NCI-H2227 (cell line): Measurements from ENCODE around the gene CPT1C.
A peak's percentile ranks its signal among the peaks of the same experiment; 100 is the strongest.

Experiments
- DNase-seq: peaks from one replicate; lab custom pipeline; 2025; ENCODE audit not compliant: unreplicated experiment; lab: John Stamatoyannopoulos, UW

The CPT1C gene

DNA sequence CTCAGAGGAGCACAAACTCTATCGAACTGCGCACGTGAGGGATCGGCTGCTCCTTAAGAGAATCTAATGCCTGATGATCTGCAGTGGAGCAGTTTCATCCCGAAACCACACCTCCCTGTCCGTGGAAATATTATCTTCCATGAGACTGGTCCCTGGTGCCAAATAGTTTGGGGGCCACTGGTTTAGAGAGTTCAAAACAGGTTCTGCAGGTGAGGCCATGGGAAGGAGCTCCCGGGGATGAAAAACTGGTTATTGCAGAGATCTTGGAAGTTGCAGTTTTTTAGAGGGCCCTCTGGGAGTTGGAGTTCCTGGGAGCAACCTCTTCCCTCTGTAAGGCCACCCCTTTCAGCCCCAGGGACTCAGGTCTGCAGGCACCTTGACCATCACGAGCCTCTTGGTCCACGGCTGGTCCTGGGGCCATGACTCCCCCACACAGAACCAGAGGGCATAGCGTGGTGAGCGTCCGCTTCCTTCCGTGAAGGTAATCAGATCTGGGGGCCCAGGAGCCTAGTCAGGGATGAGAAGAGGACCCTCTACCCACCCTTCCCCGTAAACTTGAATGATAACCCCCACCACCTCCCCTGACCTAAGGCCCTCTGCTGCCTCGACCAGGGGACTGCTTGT is 30.5 kb upstream of the CPT1C start:
- no peak for DNase-seq

DNA sequence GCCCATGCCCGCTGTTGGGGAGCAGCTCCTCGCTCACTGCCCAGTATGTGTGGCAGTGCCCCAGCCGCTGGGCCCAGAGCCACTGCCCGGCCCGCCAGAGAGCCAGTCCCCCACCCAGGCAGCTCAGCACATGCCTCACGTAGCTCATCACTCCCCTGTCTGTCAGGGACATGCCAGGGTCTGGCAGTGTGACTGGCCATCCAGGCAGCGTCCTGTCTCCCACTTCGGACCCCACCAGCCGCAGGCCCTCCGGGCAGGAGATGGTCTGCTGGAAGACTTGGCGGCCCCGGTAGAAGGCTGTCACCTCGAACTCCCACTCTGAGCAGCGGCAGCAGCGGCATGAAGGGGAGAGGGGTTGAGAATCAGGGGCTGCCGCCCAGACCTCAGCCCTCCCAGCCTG is 28.9 kb upstream of the CPT1C start:
- DNase-seq: no peak

DNA sequence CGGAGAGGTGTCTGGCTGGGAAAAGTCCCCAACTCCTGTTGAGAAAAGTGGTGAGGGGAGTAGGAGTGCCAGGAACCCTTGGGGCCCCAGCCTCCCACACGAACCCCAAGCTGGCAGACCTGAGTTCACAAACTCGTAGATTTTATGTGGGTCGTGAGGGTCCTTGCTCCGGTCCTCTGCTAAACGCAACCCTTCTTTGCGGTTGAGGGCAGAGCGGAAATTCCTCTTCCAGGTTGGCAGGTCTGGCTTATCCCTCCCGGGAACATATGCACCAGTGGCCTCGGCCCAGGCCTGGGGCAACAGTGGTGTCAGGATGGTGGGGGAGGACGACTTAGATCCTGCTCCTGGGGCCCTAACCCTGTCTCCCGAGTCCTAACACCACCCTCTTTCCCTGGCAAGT is 27.7 kb upstream of the CPT1C start:
- no peak for DNase-seq

DNA sequence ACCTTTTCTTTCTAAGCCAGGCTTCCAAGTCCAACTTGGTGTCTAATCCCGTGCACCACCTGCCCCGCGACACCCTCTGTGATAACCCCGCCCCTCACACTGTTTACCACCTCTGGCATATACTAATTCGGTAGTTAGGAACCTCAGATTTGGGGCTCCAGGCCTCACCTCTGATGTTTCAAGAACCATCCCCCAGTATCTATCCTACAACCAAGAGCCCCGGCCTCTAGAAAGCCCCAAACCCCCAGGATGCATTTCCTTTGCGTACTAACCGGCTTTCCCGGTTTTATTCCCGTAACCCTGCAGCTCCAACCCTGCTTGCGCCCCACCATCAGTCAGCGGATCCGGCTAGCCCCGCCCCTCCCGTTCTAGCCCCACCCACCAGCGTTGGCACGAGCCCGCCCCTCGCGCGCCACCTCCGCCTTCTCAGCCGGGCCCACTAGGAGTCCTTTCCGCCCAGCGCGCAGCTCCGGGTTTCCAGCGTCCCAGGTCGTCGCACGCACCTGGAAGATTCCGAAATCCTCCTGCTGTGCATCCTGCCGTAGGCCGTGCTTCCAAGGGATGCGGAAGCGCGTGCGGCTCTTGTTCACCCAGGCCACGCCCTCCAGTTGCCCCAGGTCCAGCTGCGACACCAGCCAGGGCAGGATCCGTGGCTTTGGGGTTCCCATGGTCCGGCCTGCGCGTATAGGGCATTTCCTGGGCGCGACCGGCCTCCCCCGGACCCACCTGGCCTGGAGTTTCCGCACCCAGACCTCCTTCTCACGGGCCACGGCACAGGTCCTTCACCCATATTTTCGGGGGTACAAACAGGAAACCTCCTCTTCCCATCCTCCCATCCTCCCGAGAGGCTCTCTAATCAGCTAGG is 26.5 kb upstream of the CPT1C start:
- peak; percentile 80 for DNase-seq

DNA sequence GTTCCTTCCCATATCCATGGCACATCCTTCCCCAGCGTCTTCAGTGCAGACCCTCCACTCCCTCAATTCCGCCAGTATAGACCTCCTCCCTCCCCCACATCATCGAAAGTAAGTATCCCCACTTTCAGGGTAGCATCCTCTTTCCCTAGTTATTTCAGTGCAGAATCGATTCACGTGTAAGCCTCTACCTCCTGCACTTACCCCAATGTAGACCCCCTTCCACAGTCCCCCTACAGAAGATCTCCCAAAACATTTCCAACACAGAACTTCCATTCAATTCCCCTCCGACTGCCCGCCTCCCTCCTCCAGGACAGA is 25.9 kb upstream of the CPT1C start:
- no peak for DNase-seq

DNA sequence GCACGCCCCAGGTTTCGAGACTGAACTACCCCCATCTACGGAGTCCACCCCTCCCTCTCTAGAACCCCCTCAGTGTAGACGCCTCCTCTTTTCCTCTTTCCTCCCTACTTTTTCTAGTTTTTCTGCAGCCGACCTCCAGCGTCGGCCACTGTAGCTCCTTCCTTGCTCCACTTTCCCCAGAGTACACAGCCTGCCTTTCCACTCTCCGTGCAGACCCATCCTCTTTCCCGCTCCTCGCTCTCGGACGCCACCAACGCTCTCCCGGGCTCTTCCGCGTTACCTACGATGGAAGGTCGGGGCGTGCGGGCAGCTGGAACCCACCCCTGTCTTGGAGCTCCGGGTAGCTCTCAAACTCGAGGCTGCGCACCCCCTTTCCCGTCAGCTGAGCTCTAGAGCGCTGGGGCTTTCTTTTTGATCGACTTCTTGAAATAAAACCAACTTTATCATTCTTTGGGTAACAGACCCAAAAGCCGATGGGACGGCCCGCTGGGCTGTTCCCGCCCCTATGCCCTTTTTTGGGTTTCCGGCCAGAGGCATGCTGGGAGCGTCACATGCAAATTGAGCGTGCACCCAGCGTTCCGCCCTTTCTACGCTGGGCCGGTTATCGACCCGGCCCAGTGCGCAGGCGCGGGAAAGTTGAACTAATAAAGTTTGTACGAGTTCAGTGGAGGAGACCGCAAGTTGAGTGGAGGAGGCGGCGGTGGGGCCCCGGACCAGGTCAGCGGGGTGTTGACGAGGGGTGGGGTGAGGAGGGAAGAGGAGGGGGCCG is 25.4 kb upstream of the CPT1C start, which contains the start of the genes BCL2L12 and IRF3:
TSS of gene BCL2L12 (plus strand) at position 583 of the 769 bp plus-strand sequence. CDS start 760 bp downstream, outside the sequence.
TSS of gene IRF3 (minus strand) at position 507 of the 769 bp plus-strand sequence. CDS start 1,019 bp downstream, outside the sequence.
- DNase-seq: peak; percentile 91

DNA sequence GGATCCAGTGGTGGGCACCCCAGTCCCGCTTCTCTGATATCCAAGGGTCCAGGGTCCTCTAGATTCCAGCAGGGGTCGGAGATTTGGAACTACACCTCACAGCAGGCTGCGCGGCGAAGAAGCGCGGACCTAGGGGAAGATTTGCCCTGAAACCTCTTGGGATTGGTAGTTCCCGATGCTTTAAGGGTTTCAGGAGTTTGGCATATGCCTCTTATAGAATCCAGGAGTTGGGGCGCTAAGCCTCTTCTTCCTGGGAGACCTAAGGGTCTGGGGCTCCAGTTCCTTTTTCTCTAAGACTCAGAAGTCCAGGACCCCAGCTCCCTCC is 24.8 kb upstream of the CPT1C start:
- DNase-seq: no peak

DNA sequence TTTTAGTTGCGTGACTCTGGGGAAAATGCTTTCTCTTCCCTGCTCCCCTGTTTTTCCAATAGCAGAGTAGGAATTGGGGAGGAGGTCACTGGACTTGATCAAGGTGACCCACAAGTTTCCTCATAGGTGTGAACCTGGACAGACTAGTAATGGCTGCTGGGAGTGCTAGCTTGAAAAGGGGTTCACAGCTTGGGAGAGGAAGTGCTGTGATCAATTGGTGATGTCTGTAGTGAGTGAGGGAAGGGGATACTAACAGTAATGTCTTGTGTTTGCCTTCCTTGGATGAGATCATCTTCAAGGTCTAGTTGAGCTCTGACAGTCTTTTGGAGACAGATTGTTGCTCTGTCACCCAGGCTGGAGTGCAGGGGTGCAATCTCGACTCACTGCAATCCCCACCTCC is 23.4 kb upstream of the CPT1C start:
- no peak for DNase-seq

DNA sequence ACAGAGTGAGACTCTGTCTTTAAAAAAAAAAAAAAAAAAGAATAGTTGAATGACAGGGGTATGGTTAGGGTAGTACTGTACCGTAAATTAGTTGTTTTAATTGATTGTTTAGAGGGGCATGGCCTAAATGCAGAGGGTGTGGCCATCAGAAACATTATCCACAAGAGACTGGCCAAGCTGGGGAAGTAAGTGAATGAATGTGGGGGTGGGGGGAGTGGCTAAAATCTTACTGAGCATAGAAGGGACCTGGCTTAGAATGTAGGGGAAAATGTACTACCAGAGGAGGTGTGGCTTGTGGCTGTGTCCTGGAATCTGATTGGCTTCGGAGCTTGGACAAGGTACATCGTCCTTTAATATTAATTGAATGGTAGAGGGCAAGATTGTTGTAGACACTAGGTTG is 21.4 kb upstream of the CPT1C start:
- DNase-seq: no peak

DNA sequence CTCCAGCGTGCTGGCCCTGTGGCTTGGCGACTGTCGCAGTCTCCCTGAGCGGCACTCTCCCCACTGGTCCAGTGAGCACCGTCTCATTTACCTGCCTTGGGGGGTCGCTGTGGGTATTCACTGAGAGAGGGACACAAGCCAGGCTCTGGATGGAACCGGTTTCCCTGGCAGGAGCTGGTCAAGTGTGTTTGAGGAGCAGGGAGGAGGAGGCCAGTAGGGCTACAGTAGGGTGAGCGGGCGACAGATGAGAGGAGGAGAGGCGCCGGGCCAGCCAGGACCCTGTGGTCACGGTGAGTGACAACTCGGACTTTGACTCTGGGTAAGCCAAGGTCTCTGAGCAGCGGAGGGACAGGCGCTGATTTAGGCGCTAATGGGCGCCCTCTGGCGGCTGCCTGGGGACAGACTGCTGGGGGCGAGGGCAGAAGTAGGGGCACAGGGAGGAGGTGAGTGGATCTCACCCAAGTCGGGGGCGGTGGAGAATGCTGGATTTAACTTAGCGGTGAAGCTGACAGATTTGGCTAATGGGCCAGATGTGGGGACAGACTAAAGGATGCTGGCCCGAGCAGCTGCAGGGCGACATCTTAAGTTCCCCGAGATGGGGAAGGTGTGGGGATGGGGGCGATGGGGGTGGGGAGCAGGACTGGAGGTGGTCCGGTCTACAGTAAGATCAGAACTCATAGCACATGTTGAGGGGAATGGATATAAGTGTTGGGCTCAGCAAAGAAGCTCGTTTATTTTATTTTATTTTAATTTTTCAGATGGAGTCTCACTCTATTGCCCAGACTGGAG is 18.6 kb upstream of the CPT1C start:
- peak; percentile 78 for DNase-seq

DNA sequence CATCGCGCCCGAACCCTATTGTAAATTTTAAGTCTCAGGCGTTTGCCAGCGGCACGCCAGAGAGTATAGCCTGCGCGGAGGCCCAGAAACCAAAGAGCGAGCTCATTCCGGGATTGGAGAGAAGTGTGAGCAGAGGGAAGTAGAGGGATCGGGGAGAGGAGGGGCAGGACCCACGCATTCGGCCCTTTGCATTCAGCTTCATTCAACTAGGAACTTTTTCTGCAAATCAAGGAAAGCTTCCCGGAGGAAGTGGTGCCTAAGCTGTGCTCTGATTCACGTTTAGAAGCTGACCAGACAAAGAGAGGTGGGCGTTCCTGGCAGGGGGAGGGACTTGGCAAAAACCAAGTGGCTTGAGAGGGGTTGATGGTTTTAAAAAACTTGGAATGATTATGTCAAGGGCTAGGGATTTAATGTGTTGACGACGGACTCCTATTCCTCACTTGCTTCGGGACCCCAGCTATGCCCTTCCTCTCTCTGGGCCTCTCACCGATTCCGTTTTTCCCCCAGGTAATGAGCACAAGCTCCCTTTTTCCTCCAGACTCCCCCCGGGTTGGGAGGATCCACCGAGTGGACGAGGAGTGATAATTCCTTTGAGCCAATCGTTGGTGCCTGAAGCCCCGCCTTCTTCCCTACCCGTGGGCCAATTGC is 14.7 kb upstream of the CPT1C start:
- peak; percentile 88 for DNase-seq

DNA sequence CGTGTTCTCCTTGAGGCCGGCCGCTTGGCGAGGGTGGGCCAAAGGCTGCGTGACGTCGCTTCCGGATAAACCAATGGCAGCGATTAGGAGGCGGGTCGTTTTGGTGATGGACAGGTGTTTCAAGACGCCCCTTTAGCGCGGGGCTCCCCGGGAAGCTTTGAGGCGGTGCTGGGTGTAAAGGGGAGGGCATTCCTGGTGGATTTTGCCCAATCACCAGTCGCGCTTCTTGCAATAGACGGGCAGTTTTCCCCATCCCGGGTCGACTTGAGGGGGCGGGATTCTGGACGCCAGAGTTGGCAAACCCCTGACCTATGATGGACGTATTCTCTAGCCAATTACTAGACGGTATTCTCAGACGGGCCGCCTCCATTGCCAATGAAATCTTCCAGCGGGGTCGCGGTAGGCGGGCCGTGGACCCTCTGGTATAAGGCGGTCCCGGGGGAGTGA is 14.1 kb upstream of the CPT1C start:
- peak; percentile 100 for DNase-seq

DNA sequence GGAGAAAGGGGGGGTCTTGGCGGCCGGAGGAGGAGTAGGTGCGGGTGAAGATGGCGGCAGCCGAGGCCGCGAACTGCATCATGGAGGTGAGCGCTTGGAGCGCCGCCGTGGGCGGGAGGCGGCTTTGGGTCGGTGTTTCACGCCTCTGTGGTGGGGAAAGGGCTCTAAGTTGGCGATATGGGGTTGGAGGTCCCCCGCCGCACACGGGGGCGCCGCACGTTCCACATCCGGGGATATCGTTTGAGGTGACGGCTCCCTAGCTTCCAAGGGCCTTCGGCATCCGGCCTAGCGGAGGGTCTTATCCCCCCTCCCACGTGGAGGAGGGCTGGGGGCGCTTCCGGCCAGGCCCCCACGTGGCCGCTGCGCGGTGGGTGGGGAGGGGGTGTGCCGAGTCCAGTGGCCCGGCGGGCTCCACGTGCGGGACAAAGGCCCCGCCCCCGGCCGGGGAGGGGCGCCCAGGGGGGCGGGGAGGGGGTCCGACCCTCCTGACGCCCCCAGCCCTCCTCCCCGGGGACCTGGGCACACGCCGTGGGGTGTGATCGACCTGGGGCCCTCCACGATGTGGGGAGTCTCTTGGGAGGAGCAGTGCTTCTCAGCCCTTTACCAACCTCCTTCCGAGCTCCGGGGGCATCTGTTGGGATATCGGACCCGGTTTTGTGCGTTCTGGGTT is 13.6 kb upstream of the CPT1C start, which contains the start of gene PRMT1:
TSS of gene PRMT1 (plus strand) at position 41 of the 670 bp plus-strand sequence. CDS start at position 51, 10 bp downstream.
- peak; percentile 77 for DNase-seq

DNA sequence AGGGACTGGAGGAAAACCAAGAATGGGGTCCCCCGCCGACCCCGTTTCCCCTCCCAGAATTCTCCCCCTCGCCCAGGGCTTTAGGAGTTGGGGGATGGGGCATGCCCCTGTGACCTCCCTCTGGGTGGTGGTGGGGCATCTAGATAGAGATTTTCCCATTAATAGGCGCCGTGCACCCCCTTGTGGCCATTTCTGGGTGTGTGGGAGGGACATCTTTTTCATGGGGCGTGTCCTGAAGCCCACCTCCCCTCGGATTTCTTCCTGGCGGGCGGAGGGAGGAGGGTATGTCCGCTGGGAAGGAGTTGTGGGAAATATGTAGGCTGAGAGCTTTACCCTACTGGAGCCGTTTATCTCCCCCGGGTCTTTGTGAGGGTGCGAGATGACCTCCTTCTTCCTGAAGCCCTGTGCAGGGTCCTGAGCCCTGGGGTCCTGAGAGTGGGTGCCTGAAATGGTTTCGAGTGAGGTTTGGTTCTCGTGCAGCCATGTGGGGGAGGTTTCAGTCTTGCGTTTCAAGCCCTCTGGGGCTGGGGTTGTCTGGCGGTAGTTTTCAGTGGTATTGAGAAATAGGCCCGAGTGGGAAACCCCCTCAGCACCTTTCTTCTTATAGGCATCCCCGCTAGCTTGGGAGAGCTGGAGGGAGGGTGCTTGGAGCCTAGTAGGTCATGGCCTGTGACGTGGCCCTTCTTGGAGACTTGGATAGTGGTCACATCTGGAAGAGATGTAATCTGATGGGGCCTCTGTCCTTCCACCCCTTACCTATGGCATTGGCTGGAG is 12.8 kb upstream of the CPT1C start:
- peak; percentile 86 for DNase-seq

DNA sequence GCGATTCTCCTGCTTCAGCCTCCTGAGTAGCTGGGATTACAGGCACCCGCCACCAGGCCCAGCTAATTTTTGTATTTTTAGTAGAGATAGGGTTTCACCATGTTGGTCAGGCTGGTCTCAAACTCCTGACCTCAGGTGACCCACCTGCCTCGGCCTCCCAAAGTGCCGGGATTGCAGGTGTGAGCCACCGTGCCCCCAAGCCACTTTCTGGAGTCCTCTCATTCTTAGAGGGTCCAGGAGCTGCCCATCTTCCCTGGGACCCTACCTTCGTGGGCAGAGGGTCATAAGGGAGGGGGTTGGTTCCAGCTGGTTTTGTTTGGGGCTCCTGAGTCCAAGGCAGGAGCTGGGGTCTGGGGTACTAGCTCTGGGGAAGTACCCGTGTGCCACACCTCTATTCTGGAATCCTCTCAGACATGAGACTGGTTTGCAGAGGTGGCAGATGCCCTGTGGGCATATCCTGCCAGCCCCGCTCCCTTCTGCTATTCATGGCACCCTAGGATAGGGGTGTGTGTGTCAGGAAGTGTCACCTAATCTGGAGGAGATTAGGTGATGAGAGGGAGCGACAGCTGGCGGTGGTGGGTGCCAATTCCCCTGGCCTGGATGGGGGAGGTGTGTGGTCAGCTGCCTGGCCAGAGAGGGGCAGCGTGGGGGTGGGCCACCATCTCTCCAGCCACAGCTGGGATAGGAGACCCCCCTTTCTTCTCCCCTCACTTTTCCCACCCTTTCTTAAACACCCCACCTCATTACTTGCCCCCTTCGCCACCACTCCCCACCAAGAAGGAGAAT is 11.7 kb upstream of the CPT1C start:
- no peak for DNase-seq

DNA sequence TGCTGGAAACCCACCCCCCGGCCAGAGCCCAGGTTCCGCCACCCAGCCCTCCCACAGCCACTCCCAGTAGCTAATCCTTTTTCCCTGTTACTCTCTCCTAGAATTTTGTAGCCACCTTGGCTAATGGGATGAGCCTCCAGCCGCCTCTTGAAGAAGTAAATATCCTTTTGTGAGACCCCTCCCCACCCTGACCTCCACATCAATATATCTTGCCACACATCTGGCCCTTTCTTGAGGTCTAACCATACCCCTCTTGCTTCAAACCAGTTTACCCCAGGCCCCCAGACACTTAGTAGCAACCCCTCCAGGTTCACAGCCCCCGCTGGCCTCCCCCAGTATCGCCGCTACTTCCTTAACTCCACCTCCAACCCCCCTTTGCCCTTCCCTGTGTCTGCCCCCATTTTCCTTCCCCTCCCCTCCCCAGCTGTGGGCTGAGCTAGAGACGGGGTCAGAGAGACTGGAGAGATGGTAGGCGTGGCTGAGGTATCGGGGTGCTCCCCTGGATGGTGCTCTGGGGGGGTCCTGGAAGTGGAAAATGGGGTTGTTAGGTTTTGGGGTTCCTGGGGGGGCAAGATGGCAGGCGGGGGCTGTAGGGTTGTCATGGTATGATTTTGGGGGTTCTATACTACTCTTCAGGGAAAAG is 11.0 kb upstream of the CPT1C start:
- DNase-seq: no peak

DNA sequence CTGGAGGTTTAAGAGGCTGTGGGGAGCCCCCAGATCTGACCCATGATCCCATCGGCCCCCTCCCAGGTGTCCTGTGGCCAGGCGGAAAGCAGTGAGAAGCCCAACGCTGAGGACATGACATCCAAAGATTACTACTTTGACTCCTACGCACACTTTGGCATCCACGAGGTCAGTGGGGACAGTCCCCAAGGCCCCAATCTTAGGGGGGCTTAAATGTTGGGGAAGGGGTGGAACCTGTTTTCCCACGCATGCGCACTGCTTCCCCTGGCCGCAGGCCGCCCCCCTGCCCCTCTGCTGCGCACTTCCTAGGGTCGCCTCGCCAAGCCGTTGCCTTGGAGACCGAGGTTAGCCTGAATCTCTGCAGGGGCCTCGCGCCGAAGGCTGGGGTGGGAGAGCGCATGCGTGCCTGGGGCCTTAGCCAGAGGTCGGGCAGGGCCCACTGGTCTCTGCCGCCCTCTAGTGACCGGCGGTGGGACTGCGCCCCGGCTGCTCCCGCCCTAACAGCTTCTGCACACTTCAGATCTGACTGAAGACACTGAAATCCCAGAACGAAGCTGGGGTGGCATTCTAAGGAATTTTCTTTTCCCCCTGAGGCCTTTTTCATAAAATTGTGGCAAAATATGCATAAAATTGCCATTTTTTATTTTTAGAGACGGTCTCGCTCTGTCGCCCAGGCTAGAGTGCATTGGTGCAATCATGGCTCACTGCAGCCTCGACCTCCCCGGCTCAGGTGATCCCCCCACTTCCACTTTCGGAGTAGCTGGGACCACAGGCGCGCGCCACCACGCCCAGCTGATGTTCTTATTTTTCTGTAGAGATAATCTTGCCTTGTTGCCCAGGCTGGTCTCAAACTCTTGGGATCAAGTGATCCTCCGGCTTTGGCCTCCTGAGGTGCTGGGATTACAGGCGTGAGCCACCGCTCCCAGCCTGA is 10.2 kb upstream of the CPT1C start:
- peak; percentile 96 for DNase-seq
